ENCODE results near the gene FSCN2. TPM values are rescaled to one million over a fixed set of nuclear protein-coding genes. Genes with fewer than 3 reads are reported as not detected.

The FSCN2 gene
- total RNA-seq, 1 experiment from 2014 or later, result 1.2 TPM

- intact Hi-C loops (cut with micrococcal nuclease; ENCODE audit: unreplicated experiment) (no loop called here), in situ Hi-C loops (cut with HindIII; ENCODE audit: low pct_unique_long_range_greater_than_20kb, low sequenced_read_pairs) (no loop called here)
- ChIA-PET CTCF (interaction anchor here (0.6 kb wide), 1 partner anchor 143 kb away, joined by 6 read pairs; no protein-coding TSS in a partner anchor), POLR2A (interaction anchor here (1.2 kb wide), 1 partner anchor 17 kb away, joined by 5 read pairs; no protein-coding TSS in a partner anchor)
- Histone ChIP-seq H3K9me3 (ENCODE audit: control insufficient read depth, insufficient read depth, low read depth, low read length) (no peaks in the 10 kb centered on the region), H3K36me3 (ENCODE audit: control insufficient read depth, insufficient read depth, low read length) (no peaks in the 10 kb centered on the region; the same call in 1 of the 2 replicates), H3K4me3 (ENCODE audit: low read depth in 2 of 2, low read length in 2 of 2) (no peak overlapping the region), H3K27ac (ENCODE audit: low read length) (peak overlapping the region; percentile 79), H3K27me3 (ENCODE audit: control insufficient read depth, insufficient read depth, low read length) (no peaks in the 10 kb centered on the region), H3K4me1 (ENCODE audit: control insufficient read depth, insufficient read depth, low read length) (peaks cover 49% of the 10 kb centered on the region)
- no TSS peak for BruUV-seq (replicated peaks)
- ATAC-seq (peak; percentile 39), DNase-seq (ENCODE audit: low read depth, low spot score) (no peak)
- no peak for TF ChIP-seq SIN3A (IDR thresholded peaks at IDR 0.05; ENCODE audit: borderline replicate concordance, insufficient read depth, low read depth, low read length)
- TF ChIP-seq CTCF (IDR thresholded peaks at IDR 0.05), result peak; percentile 92; the same call in 1 of the 2 replicates
- TF ChIP-seq POLR2AphosphoS5 (IDR thresholded peaks at IDR 0.05; ENCODE audit: low read depth, low read length), result peak; percentile 95
- 0 out of 2 replicates have a peak, but pooled peaks have one; percentile 1 for TF ChIP-seq TCF7L2 (IDR thresholded peaks at IDR 0.05; ENCODE audit: low read depth, low read length)
These were observed 9.2 kb downstream of the FSCN2 start for GRCh38 chr17:81537343-81537855.

- Histone ChIP-seq H3K36me3 (ENCODE audit: control insufficient read depth, insufficient read depth, low read length) (no peaks in the 10 kb centered on the region; the same call in 1 of the 2 replicates), H3K9me3 (ENCODE audit: control insufficient read depth, insufficient read depth, low read depth, low read length) (no peaks in the 10 kb centered on the region), H3K27ac (ENCODE audit: low read length) (peak overlapping the region; percentile 79), H3K4me3 (ENCODE audit: low read depth in 2 of 2, low read length in 2 of 2) (no peak overlapping the region), H3K27me3 (ENCODE audit: control insufficient read depth, insufficient read depth, low read length) (no peaks in the 10 kb centered on the region), H3K4me1 (ENCODE audit: control insufficient read depth, insufficient read depth, low read length) (peaks cover 55% of the 10 kb centered on the region)
- intact Hi-C loops (cut with micrococcal nuclease; ENCODE audit: unreplicated experiment), result no loop called here
- ChIA-PET CTCF (no interaction called here), POLR2A (interaction anchor here (1.2 kb wide), 1 partner anchor 16 kb away, joined by 5 read pairs; no protein-coding TSS in a partner anchor)
- peak; percentile 81 for TF ChIP-seq POLR2AphosphoS5 (IDR thresholded peaks at IDR 0.05; ENCODE audit: low read depth, low read length)
- no peak; the same call in 1 of the 2 replicates for TF ChIP-seq CTCF (IDR thresholded peaks at IDR 0.05)
- 0 out of 2 replicates have a peak, but pooled peaks have one; percentile 2 for TF ChIP-seq TCF7L2 (IDR thresholded peaks at IDR 0.05; ENCODE audit: low read depth, low read length)
- no peak; a peak in 1 of 4 replicates for TF ChIP-seq REST (IDR thresholded peaks at IDR 0.05; ENCODE audit: insufficient read depth in 1 of 2, low read depth in 2 of 2, low read length in 1 of 2)
- peak; percentile 56; the same call in 1 of the 2 replicates for TF ChIP-seq SIN3A (IDR thresholded peaks at IDR 0.05; ENCODE audit: borderline replicate concordance, insufficient read depth, low read depth, low read length)
- DNase-seq (ENCODE audit: low read depth, low spot score) (no peak), ATAC-seq (peak; percentile 1)
- in situ Hi-C loops (cut with HindIII; ENCODE audit: low pct_unique_long_range_greater_than_20kb, low sequenced_read_pairs), result no loop called here
- BruUV-seq (replicated peaks), result no TSS peak
These were observed 9.8 kb downstream of the FSCN2 start for GRCh38 chr17:81537856-81538555.

Measured in Panc1 (cell line).